ENCODE data around the gene GAPVD1.

Gene GAPVD1

DNA sequence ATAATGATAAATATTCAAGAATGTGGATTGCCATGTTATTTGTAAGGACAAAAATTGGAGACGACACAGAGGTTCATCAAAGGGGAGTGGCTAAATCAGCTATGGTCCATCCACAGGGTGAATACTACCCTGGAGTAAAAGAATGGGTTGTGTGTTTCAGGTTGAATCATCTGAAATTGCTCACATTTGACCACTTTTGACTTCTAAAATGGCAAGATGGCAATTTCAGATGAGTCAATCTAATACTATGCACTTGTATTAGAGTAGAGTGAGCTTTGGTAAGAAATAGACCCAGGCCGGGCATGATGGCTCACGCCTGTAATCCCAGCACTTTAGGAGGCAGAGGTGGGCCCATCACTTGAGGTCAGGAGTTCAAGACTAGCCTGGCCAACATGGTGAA lies 131.8 kb downstream of the GAPVD1 start:
- no peak overlapping the region for H4K8ac ChIP-seq (ENCODE audit: low read length)
- no peak for DNase-seq
- H3K4ac ChIP-seq (ENCODE audit: low read depth in 1 of 2, low read length in 2 of 2), result no peak overlapping the region
- H2BK15ac ChIP-seq (ENCODE audit: low read depth, poor library complexity, severe bottlenecking), result no peak overlapping the region
- no peak overlapping the region for H2BK5ac ChIP-seq (ENCODE audit: low read depth, low read length, poor library complexity, severe bottlenecking)
- no peaks in the 10 kb centered on the region for H3K9me3 ChIP-seq (ENCODE audit: control insufficient read depth, low read length)
- H2AFZ ChIP-seq (ENCODE audit: low read depth, low read length), result no peak overlapping the region
- H3K18ac ChIP-seq (ENCODE audit: low read depth in 1 of 2, low read length in 2 of 2), result no peak overlapping the region
- H2AK5ac ChIP-seq (ENCODE audit: low read length, severe bottlenecking), result no peak overlapping the region
- no peaks in the 10 kb centered on the region for H3K4me1 ChIP-seq (ENCODE audit: control insufficient read depth, insufficient read depth, low read depth, low read length)
- H2BK120ac ChIP-seq (ENCODE audit: low read depth, low read length), result no peak overlapping the region
- no peak overlapping the region for H3K9ac ChIP-seq (ENCODE audit: low read length)
- WGBS, result 89% methylated on average over 3 of the region's 3 CpGs
- no peaks in the 10 kb centered on the region for H3K36me3 ChIP-seq (ENCODE audit: control insufficient read depth in 1 of 2, insufficient read depth in 2 of 2, low read depth in 1 of 2, low read length in 2 of 2)
- H2BK12ac ChIP-seq (ENCODE audit: low read length in 2 of 2), result no peak overlapping the region
- no peak overlapping the region for H3K4me2 ChIP-seq (ENCODE audit: low read length, poor library complexity, severe bottlenecking)
- H4K91ac ChIP-seq (ENCODE audit: low read length), result no peak overlapping the region
- no peaks in the 10 kb centered on the region for H3K79me1 ChIP-seq (replicated peaks; ENCODE audit: low read length, poor library complexity, severe bottlenecking)
- no peak overlapping the region for H3K14ac ChIP-seq (ENCODE audit: low read length in 2 of 2)
- H3K27me3 ChIP-seq (ENCODE audit: control insufficient read depth in 1 of 2, insufficient read depth in 1 of 2, low read length in 2 of 2), result no peaks in the 10 kb centered on the region
- no peak overlapping the region for H3K27ac ChIP-seq (ENCODE audit: low read length, poor library complexity, severe bottlenecking)
- H3K4me3 ChIP-seq (ENCODE audit: insufficient read depth in 1 of 2, low read depth in 1 of 2, low read length in 2 of 2), result no peak overlapping the region
- H3K23ac ChIP-seq (ENCODE audit: low read length in 2 of 2), result no peak overlapping the region

DNA sequence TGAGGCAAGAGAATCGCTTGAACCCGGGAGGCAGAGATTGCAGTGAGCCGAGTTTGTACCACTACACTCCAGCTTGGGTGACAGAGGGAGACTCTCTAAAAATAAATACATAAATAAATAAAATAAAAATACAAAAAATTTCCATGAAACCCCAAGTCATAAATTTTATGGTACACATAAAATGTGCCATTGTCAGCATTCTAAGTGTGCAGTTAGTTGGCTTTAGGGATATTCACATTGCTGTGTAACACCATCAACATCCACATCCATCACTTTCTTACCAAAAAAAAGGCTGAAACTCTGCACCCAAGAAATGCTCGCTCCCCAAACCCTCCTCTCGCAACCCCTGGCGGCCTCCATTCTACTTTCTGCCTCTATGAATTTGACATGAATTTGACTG lies 135.2 kb downstream of the GAPVD1 start:
- Histone ChIP-seq H3K36me3 (ENCODE audit: control insufficient read depth in 1 of 2, insufficient read depth in 2 of 2, low read depth in 1 of 2, low read length in 2 of 2) (no peaks in the 10 kb centered on the region), H3K9me3 (ENCODE audit: control insufficient read depth, low read length) (no peaks in the 10 kb centered on the region), H2AFZ (ENCODE audit: low read depth, low read length) (no peak overlapping the region), H3K18ac (ENCODE audit: low read depth in 1 of 2, low read length in 2 of 2) (no peak overlapping the region), H4K91ac (ENCODE audit: low read length) (no peak overlapping the region), H3K27ac (ENCODE audit: low read length, poor library complexity, severe bottlenecking) (no peak overlapping the region), H3K4ac (ENCODE audit: low read depth in 1 of 2, low read length in 2 of 2) (no peak overlapping the region), H3K23ac (ENCODE audit: low read length in 2 of 2) (no peak overlapping the region), H2BK5ac (ENCODE audit: low read depth, low read length, poor library complexity, severe bottlenecking) (no peak overlapping the region), H3K27me3 (ENCODE audit: control insufficient read depth in 1 of 2, insufficient read depth in 1 of 2, low read length in 2 of 2) (no peaks in the 10 kb centered on the region), H3K4me3 (ENCODE audit: insufficient read depth in 1 of 2, low read depth in 1 of 2, low read length in 2 of 2) (no peak overlapping the region), H3K9ac (ENCODE audit: low read length) (no peak overlapping the region), H3K4me1 (ENCODE audit: control insufficient read depth, insufficient read depth, low read depth, low read length) (no peaks in the 10 kb centered on the region), H3K14ac (ENCODE audit: low read length in 2 of 2) (no peak overlapping the region), H2BK12ac (ENCODE audit: low read length in 2 of 2) (no peak overlapping the region), H3K79me1 (replicated peaks; ENCODE audit: low read length, poor library complexity, severe bottlenecking) (no peaks in the 10 kb centered on the region), H3K4me2 (ENCODE audit: low read length, poor library complexity, severe bottlenecking) (no peak overlapping the region), H2BK120ac (ENCODE audit: low read depth, low read length) (no peak overlapping the region), H4K8ac (ENCODE audit: low read length) (no peak overlapping the region), H2BK15ac (ENCODE audit: low read depth, poor library complexity, severe bottlenecking) (no peak overlapping the region), H2AK5ac (ENCODE audit: low read length, severe bottlenecking) (no peak overlapping the region)
- 96% methylated on average over 3 of the region's 6 CpGs for WGBS
- DNase-seq, result no peak

DNA sequence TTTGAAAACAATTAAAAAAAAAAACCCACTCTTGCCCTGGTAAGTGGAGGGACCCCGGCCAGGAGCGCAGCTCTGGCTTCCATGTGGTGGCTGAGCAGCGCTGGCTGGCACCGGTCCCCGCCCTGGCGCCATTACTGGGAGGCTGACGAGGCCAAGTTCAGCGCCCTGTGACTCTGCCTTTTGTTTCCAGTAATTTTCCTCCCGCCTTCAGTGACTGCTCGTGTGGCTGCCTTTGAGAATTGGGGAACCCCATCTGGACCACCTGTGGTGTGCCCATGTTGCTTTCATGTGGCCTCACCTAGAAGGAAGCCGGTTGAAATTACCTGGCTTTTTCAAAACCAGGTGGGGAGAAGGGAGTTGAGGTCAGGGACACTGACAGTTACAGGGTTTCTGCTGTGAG lies 136.1 kb downstream of the GAPVD1 start:
- Histone ChIP-seq H3K27ac (ENCODE audit: low read length, poor library complexity, severe bottlenecking) (no peak overlapping the region), H3K4me2 (ENCODE audit: low read length, poor library complexity, severe bottlenecking) (no peak overlapping the region), H2BK5ac (ENCODE audit: low read depth, low read length, poor library complexity, severe bottlenecking) (no peak overlapping the region), H3K18ac (ENCODE audit: low read depth in 1 of 2, low read length in 2 of 2) (no peak overlapping the region), H3K9me3 (ENCODE audit: control insufficient read depth, low read length) (no peaks in the 10 kb centered on the region), H2BK12ac (ENCODE audit: low read length in 2 of 2) (no peak overlapping the region), H3K4ac (ENCODE audit: low read depth in 1 of 2, low read length in 2 of 2) (no peak overlapping the region), H3K14ac (ENCODE audit: low read length in 2 of 2) (no peak overlapping the region), H2AFZ (ENCODE audit: low read depth, low read length) (no peak overlapping the region), H2AK5ac (ENCODE audit: low read length, severe bottlenecking) (no peak overlapping the region), H2BK15ac (ENCODE audit: low read depth, poor library complexity, severe bottlenecking) (no peak overlapping the region), H4K91ac (ENCODE audit: low read length) (no peak overlapping the region), H3K23ac (ENCODE audit: low read length in 2 of 2) (no peak overlapping the region), H3K27me3 (ENCODE audit: control insufficient read depth in 1 of 2, insufficient read depth in 1 of 2, low read length in 2 of 2) (no peaks in the 10 kb centered on the region), H3K4me1 (ENCODE audit: control insufficient read depth, insufficient read depth, low read depth, low read length) (no peaks in the 10 kb centered on the region), H3K36me3 (ENCODE audit: control insufficient read depth in 1 of 2, insufficient read depth in 2 of 2, low read depth in 1 of 2, low read length in 2 of 2) (no peaks in the 10 kb centered on the region), H4K8ac (ENCODE audit: low read length) (no peak overlapping the region), H3K4me3 (ENCODE audit: insufficient read depth in 1 of 2, low read depth in 1 of 2, low read length in 2 of 2) (peak overlapping the region in 1 of 2 experiments; percentile 36), H3K9ac (ENCODE audit: low read length) (no peak overlapping the region), H2BK120ac (ENCODE audit: low read depth, low read length) (no peak overlapping the region), H3K79me1 (replicated peaks; ENCODE audit: low read length, poor library complexity, severe bottlenecking) (no peaks in the 10 kb centered on the region)
- WGBS, result 88% methylated on average over 11 of the region's 11 CpGs
- DNase-seq, result no peak

DNA sequence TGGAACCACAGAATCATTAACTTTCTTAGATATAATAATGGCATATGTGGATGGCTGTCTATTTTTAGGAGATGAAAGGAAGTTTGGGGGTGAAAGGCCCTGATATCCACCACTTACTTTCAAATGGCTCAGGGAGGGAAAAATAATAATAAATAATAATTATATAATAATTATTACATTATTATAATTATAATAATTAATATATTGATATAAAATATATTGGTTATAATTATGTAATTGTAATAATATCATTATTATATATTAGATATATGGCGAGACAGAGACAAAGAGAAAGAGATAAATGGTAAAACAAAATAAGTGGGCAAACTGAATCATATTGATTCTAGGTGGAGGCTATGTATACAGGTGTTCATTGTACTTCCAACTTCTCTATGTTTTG lies 136.6 kb downstream of the GAPVD1 start:
- Histone ChIP-seq H3K9me3 (ENCODE audit: control insufficient read depth, low read length) (no peaks in the 10 kb centered on the region), H3K27me3 (ENCODE audit: control insufficient read depth in 1 of 2, insufficient read depth in 1 of 2, low read length in 2 of 2) (no peaks in the 10 kb centered on the region), H3K23ac (ENCODE audit: low read length in 2 of 2) (no peak overlapping the region), H2BK12ac (ENCODE audit: low read length in 2 of 2) (no peak overlapping the region), H3K4me1 (ENCODE audit: control insufficient read depth, insufficient read depth, low read depth, low read length) (no peaks in the 10 kb centered on the region), H4K91ac (ENCODE audit: low read length) (no peak overlapping the region), H3K4me2 (ENCODE audit: low read length, poor library complexity, severe bottlenecking) (no peak overlapping the region), H3K27ac (ENCODE audit: low read length, poor library complexity, severe bottlenecking) (no peak overlapping the region), H3K9ac (ENCODE audit: low read length) (no peak overlapping the region), H2BK120ac (ENCODE audit: low read depth, low read length) (no peak overlapping the region), H3K14ac (ENCODE audit: low read length in 2 of 2) (no peak overlapping the region), H3K18ac (ENCODE audit: low read depth in 1 of 2, low read length in 2 of 2) (no peak overlapping the region), H2BK5ac (ENCODE audit: low read depth, low read length, poor library complexity, severe bottlenecking) (no peak overlapping the region), H3K4me3 (ENCODE audit: insufficient read depth in 1 of 2, low read depth in 1 of 2, low read length in 2 of 2) (no peak overlapping the region), H3K79me1 (replicated peaks; ENCODE audit: low read length, poor library complexity, severe bottlenecking) (no peaks in the 10 kb centered on the region), H2AFZ (ENCODE audit: low read depth, low read length) (no peak overlapping the region), H3K36me3 (ENCODE audit: control insufficient read depth in 1 of 2, insufficient read depth in 2 of 2, low read depth in 1 of 2, low read length in 2 of 2) (no peaks in the 10 kb centered on the region), H3K4ac (ENCODE audit: low read depth in 1 of 2, low read length in 2 of 2) (no peak overlapping the region), H2BK15ac (ENCODE audit: low read depth, poor library complexity, severe bottlenecking) (no peak overlapping the region), H4K8ac (ENCODE audit: low read length) (no peak overlapping the region), H2AK5ac (ENCODE audit: low read length, severe bottlenecking) (no peak overlapping the region)
- no peak for DNase-seq
- WGBS, result no CpG with 5 or more reads among the region's 1 CpG

Data from mesenchymal stem cell (in vitro differentiated cells and primary cell).